Measurements from ENCODE around the gene CGAS.
"Not testable (repeated sequence)": the region's sequence is repeated elsewhere in the genome, so short reads cannot be mapped to it uniquely, and the experiment has no call there.

The CGAS gene

DNA sequence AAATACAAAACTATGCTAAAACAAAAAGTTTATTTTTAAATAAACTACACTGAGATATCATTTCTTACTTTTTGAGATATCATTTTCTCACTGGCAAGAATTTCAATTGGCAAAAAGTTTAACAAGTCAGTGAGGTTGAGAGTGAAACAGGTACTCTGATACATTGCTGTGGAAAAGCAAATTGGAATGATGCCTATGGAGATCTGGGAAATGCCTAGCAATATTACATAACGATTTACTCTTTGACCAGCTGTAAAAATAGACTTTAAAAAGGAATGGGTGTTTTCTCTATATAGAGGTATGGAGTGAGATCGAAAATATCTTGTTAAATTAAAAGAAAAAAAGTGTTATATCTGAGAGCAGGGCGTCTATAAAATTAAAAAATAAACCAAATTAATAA, 16.9 kb downstream of the CGAS start:
- peaks cover 4% of the 10 kb centered on the region for H3K4me1 Mint-ChIP-seq
- H3K27ac Mint-ChIP-seq = no peak overlapping the region
- no peaks in the 10 kb centered on the region for H3K9me3 Mint-ChIP-seq
- peaks cover 14% of the 10 kb centered on the region for H3K36me3 Mint-ChIP-seq
- H3K27me3 Mint-ChIP-seq = no peaks in the 10 kb centered on the region
- no peak overlapping the region for H3K4me3 Mint-ChIP-seq

DNA sequence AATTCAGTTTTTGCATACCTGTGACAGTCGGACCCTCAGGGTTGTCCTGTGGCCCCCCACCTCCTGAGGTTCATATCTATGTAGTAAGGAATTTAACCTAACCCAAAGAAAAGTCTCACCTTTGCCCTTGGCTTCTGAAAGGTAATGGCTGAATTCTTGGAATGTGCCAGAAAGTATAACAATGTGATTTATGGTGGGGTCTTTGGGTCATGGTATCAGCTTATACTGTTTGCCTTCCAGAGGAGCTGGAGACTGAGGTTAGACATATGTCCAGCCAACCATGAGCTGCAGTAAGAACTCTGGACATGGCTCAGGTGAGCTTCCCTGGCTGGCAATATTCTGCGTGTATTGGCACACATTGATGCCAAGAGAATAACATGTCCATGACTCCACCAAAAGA, 30.6 kb downstream of the CGAS start:
- H3K27ac Mint-ChIP-seq = no peak overlapping the region
- H3K4me3 Mint-ChIP-seq = no peak overlapping the region

DNA sequence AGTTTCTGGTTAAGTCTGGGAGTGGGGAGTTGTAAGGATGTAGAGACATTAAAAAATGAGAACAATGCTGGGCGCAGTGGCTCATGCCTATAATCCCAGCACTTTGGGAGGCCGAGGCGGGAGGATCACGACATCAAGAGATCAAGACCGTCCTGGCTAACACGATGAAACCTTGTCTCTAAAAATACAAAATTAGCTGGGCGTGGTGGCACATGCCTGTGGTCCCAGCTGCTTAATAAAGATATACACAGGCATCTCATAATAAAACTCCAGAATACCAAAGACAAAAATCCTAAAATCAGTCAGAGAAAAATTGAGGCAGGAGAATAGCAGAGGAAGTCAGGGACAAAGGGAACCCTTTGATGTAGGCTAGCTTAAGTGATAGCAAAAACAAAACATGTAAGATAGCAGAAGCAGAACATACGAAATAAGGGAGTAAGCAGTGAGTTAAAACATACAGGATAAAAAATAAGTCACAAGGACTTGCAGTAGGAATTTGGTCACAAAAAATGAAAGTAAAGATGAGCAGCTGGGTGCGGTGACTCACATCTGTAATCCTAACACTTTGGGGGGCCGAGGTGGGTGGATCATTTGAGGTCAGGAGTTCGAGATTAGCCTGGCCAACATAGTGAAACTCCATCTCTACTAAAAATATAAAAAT, 33.9 kb downstream of the CGAS start:
- peaks cover 18% of the 10 kb centered on the region for H3K4me1 Mint-ChIP-seq
- no peaks in the 10 kb centered on the region for H3K27me3 Mint-ChIP-seq
- H3K27ac Mint-ChIP-seq = peak overlapping the region; percentile 41
- peaks cover 3% of the 10 kb centered on the region for H3K36me3 Mint-ChIP-seq
- H3K9me3 Mint-ChIP-seq = no peaks in the 10 kb centered on the region
- no peak overlapping the region for H3K4me3 Mint-ChIP-seq

More for the DNA sequence above, 30.6 kb downstream of the CGAS start:
- Mint-ChIP-seq H3K36me3 (peaks cover 13% of the 10 kb centered on the region), H3K27me3 (no peaks in the 10 kb centered on the region), H3K9me3 (no peaks in the 10 kb centered on the region), H3K4me1 (peaks cover 18% of the 10 kb centered on the region)

DNA sequence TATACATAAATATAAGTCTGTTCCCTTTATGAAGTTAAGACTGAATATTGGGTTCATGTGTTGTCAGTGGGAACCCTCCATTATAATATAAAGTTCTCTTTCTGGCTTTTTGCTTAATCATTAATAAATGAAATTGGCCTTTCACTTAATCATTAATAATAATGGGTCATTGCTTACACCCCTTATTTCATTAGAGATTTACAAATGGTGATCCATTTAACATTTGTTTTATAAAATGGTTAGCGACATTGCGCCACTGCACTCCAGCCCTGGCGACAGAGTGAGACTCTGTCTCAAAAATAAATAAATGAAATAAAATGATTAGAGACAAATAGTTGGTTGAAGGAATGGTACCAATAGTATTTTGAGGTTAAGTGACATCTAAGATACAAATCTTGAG, 39.0 kb downstream of the CGAS start:
- H3K4me3 Mint-ChIP-seq = no peak overlapping the region
- H3K4me1 Mint-ChIP-seq = peaks cover under 1% of the 10 kb centered on the region
- peaks cover under 1% of the 10 kb centered on the region for H3K36me3 Mint-ChIP-seq
- H3K27ac Mint-ChIP-seq = no peak overlapping the region
- no peaks in the 10 kb centered on the region for H3K9me3 Mint-ChIP-seq
- no peaks in the 10 kb centered on the region for H3K27me3 Mint-ChIP-seq

DNA sequence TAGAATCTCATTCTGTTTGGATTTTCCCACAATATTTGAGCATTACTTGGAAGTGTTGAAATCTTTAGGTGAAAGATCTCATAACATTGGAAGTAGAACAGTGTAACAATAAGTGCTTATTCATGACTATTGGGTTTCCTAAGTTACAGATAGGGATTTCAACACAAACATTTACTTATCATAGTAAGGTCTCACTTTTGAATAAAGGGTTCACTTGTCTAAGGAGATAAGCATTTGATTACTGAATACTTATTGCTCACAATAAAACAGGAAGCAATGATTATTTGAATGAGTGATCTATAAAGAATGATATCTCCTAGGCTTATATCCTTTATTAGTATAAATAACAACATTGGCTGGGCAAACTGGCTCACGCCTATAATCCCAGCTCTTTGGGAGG, 42.7 kb downstream of the CGAS start:
- Mint-ChIP-seq H3K9me3 (no peaks in the 10 kb centered on the region), H3K4me3 (no peak overlapping the region), H3K27ac (no peak overlapping the region), H3K4me1 (no peaks in the 10 kb centered on the region), H3K36me3 (no peaks in the 10 kb centered on the region), H3K27me3 (no peaks in the 10 kb centered on the region)

DNA sequence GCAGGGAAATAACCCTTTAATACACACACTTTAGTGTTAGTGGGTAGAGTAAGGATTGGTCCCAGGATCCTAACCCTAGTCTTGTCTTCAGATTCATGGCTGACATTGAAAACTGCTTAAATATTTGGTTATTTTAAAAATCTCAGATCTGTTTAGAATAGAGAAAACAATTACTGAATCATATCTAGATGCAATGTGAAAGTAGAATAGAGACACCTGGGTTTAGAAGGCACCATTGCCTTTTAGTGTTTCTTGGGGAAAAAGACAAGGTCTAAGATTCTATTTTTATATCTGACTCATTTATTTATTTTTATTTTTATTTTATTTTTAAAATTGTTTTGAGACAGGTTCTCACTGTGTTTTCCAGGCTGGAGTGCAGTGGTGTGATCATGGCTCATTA, 51.4 kb downstream of the CGAS start:
- H3K4me1 Mint-ChIP-seq = no peaks in the 10 kb centered on the region
- H3K27me3 Mint-ChIP-seq = no peaks in the 10 kb centered on the region
- H3K9me3 Mint-ChIP-seq = no peaks in the 10 kb centered on the region
- H3K4me3 Mint-ChIP-seq = no peak overlapping the region
- H3K36me3 Mint-ChIP-seq = no peaks in the 10 kb centered on the region
- no peak overlapping the region for H3K27ac Mint-ChIP-seq

DNA sequence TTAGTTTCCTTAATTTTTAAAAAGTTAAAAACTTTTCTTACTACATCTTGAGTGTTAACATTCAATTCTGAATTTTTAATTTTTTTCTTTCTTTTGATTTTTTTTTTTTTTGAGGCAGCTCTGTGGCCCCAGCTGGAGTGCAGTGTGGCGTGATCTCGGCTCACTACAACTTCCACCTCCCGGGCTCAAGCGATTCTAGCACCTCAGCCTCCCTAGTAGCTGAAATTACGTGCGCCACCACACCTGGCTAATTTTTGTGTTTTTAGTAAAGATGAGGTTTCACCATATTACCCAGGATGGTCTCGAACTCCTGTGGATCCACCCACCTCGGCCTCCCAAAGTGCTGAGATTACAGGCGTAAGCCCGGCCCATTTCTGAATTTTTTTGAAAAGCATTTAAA, 56.2 kb downstream of the CGAS start:
- H3K4me3 Mint-ChIP-seq = no peak overlapping the region
- peaks cover 2% of the 10 kb centered on the region for H3K27me3 Mint-ChIP-seq
- no peak overlapping the region for H3K27ac Mint-ChIP-seq

DNA sequence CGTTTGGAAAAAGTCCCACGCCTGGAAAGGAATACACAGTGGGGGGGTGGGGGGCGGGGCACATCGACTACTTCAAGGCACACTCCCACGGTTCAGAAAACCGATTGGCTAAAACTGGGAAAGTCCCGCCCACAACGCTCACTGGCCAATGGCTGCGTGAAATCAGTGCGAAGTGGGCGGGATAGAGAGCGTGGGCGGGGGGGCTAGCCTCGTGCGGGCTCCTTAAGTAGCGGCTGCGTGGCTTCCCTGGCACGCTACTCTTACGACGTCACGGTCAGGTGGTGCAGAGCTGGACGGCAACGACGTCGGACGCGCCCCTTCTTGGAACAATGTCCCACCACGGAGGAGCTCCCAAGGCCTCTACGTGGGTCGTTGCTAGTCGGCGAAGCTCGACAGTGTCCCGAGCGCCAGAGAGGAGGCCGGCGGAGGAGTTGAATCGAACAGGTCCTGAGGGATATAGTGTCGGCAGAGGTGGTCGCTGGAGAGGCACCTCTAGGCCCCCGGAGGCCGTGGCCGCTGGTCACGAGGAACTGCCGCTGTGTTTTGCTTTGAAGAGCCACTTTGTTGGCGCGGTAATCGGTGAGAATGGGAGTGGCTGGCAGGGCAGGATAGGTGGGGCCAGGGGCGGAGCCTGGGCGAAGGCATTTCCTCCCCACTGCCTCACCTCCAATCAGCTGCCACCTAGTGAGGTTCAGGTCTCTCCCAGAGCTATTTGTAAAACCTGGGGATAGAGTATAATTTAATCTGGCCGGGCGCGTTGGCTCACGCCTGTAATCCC, 57.3 kb downstream of the CGAS start, which contains the start of gene DDX43:
TSS of gene DDX43 (plus strand) at position 252 of the 778 bp plus-strand sequence. CDS start at position 330, 78 bp downstream.
- peaks cover 2% of the 10 kb centered on the region for H3K27me3 Mint-ChIP-seq
- H3K4me3 Mint-ChIP-seq = peak within 1 kb of the TSS; percentile 70
- peak within 1 kb of the TSS; percentile 77 for H3K27ac Mint-ChIP-seq
- no peaks in the 10 kb centered on the region for H3K9me3 Mint-ChIP-seq
- H3K36me3 Mint-ChIP-seq = no peaks in the 10 kb centered on the region
- no peaks in the 10 kb centered on the region for H3K4me1 Mint-ChIP-seq

More for the DNA sequence above, 56.2 kb downstream of the CGAS start:
- H3K4me1 Mint-ChIP-seq = no peaks in the 10 kb centered on the region
- H3K9me3 Mint-ChIP-seq = no peaks in the 10 kb centered on the region
- H3K36me3 Mint-ChIP-seq = no peaks in the 10 kb centered on the region

DNA sequence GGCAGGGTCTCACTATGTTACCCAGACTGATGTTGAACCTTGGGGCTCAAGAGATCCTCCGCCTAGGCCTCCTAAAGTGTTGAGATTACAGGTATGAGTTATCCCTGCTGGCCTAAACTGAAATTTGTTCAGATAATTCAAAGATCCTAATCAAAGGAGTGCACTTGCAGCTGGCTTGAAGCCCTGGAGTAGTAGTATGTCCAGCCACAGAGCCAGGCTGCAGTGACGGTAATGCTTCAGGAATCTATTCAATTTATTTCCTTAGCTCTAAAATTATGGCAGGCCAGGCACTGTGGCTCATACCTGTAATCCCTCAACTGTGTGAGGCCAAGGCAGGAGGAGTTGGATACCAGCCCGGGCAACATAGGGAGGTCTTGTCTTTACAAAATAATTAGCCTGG, 58.8 kb downstream of the CGAS start:
- no peak overlapping the region for H3K27ac Mint-ChIP-seq
- H3K27me3 Mint-ChIP-seq = peaks cover 2% of the 10 kb centered on the region
- H3K4me1 Mint-ChIP-seq = peaks cover 3% of the 10 kb centered on the region
- no peak overlapping the region for H3K4me3 Mint-ChIP-seq
- no peaks in the 10 kb centered on the region for H3K36me3 Mint-ChIP-seq
- no peaks in the 10 kb centered on the region for H3K9me3 Mint-ChIP-seq

DNA sequence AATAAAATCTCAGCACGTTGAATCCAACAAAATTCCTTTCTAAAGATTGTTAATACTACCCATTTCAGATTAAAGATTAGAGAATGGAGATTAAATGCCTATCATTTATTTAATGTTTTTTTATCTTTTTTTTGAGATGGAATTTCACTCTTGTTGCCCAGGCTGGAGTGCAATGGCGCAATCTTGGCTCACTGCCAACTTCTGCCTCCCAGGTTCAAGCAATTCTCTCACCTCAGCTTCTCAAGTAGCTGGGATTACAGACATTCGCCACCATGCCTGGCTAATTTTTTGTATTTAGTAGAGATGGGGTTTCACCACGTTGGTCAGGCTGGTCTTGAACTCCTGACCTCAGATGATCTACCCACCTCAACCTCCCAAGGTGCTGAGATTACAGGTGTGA, 59.9 kb downstream of the CGAS start:
- H3K36me3 Mint-ChIP-seq, H3K27me3 Mint-ChIP-seq, H3K4me3 Mint-ChIP-seq, H3K9me3 Mint-ChIP-seq, H3K27ac Mint-ChIP-seq, H3K4me1 Mint-ChIP-seq: not testable (repeated sequence)

DNA sequence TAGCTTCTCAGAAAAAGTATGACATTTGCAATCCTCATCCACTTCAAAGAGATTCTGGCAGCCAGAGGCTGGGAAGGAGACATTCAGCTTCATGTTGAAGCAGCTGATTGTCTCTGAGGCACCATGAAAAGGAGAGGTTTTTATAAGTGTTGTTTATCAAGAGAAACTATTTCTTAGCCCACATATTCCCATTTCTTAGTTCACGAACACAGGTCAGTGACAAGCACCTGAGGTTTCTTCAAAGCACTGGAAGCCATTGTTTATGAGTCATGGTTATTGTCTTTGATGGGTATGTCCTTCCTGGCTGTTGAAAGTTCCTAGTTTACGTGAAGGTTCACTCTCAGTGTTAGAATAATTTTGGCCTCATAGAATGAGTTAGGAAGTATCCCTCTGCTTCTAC, 60.4 kb downstream of the CGAS start:
- Mint-ChIP-seq H3K27me3 (peaks cover 2% of the 10 kb centered on the region), H3K27ac (no peak overlapping the region), H3K36me3 (no peaks in the 10 kb centered on the region), H3K9me3 (no peaks in the 10 kb centered on the region), H3K4me3 (no peak overlapping the region), H3K4me1 (peaks cover 3% of the 10 kb centered on the region)

DNA sequence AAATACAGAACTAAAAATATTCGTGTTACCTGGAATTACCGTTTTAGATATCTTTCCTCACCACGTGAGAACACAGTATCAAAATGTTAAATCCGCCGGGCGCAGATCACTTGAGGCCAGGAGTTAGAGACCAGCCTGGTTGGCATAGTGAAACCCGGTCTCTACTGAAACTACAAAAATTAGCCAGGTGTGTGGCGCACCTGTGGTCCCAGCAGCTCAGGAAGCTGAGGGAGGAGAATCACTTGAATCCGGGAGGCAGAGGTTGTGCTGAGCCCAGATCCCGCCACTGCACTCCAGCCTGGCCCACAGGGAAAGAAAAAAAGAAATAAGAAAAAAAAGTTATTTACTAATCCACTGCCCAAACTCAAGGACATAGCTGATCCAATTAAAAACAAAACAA, 62.2 kb downstream of the CGAS start:
- Mint-ChIP-seq H3K27ac (no peak overlapping the region), H3K4me3 (no peak overlapping the region)

DNA sequence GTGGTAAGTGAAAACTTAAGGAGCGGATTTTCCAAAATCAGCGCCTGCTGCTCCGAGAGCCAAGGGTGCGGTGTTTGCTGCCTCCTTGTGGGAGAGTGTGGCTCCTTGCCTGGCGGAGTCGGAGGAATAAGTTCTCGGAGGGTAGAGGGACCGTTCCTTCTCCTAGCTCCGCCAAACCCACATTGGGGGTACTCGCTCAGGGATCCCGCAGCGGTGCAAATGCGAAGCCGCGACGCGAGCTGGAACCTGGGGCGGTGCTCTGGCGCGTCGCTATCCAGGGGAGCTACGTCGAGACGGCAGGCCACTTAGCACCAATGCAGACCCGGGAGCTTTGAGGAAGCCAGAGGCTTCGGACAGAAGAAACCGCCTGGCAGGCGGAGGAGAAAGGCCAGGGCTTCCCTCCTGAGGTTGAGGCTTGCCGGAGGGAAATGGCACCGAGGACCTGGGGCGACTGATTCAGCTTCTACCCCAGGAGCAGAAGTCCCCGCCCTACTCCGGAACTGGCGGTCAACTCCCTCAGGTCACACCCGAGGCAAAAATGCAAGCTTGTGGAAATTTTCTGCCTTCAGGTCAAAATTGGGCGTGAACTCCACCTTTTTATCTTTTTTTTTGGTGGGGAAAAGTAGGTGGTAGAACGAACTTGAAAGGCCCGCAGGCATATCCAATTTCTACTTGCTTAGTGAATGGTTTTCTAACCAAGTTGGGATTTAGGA, 63.1 kb downstream of the CGAS start:
- peaks cover 3% of the 10 kb centered on the region for H3K4me1 Mint-ChIP-seq
- H3K27me3 Mint-ChIP-seq = peaks cover 2% of the 10 kb centered on the region
- no peaks in the 10 kb centered on the region for H3K9me3 Mint-ChIP-seq
- H3K36me3 Mint-ChIP-seq = no peaks in the 10 kb centered on the region
- H3K27ac Mint-ChIP-seq = no peak overlapping the region
- H3K4me3 Mint-ChIP-seq = peak overlapping the region; percentile 72

More for the DNA sequence above, 62.2 kb downstream of the CGAS start:
- H3K9me3 Mint-ChIP-seq = no peaks in the 10 kb centered on the region
- H3K4me1 Mint-ChIP-seq = peaks cover 3% of the 10 kb centered on the region
- peaks cover 2% of the 10 kb centered on the region for H3K27me3 Mint-ChIP-seq
- no peaks in the 10 kb centered on the region for H3K36me3 Mint-ChIP-seq

DNA sequence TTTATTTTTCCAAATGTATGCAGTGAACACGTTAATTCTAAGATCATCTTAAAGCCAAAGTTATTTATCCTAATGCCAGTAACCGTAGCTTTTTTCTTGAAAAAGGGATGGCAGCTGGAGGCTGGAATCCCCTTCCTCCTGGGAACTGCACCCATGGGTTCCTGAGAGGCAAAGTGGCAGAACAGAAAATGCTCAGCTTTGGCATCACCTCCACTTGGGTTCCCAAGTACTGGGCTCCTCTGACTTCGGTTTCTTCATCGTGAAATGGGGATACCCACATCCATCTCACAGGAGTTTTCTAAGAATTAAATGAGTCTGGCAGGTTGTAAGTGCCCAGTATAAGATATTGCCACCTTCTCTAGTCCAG, 63.7 kb downstream of the CGAS start:
- Mint-ChIP-seq H3K27ac (no peak overlapping the region), H3K36me3 (no peaks in the 10 kb centered on the region), H3K9me3 (no peaks in the 10 kb centered on the region), H3K4me3 (peak overlapping the region; percentile 72), H3K4me1 (peaks cover 3% of the 10 kb centered on the region), H3K27me3 (peaks cover 2% of the 10 kb centered on the region)

DNA sequence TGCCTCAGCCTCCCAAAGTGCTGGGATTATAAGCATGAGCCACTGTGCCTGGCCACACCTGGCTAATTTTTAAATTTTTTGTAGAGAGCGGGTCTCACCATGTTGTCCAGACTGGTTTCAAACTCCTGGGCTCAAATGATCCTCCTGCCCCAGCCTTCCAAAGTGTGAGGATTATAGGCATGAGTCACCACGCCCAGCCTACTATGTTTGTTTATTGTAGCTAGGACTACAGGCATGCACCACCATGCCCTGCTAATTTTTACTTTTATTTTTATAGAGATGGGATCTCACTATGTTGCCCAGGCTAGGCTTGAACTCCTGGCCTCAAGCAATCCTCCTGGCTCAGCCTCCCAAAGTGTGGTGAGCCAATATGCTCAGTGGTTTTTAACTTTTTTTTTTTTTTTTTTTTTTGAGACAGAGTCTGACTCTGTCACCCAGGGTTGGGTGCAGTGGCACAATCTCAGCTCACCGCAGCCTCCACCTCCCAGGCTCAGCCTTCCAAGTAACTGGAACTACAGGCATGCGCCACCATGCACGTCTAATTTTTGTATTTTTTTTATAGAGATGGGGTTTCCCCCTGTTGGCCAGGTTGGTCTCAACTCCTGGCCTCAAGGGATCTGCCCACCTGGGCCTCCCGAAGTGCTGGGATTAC, 69.5 kb downstream of the CGAS start:
- Mint-ChIP-seq H3K36me3 (no peaks in the 10 kb centered on the region), H3K4me3 (no peak overlapping the region), H3K9me3 (no peaks in the 10 kb centered on the region), H3K4me1 (no peaks in the 10 kb centered on the region), H3K27ac (no peak overlapping the region), H3K27me3 (no peaks in the 10 kb centered on the region)

DNA sequence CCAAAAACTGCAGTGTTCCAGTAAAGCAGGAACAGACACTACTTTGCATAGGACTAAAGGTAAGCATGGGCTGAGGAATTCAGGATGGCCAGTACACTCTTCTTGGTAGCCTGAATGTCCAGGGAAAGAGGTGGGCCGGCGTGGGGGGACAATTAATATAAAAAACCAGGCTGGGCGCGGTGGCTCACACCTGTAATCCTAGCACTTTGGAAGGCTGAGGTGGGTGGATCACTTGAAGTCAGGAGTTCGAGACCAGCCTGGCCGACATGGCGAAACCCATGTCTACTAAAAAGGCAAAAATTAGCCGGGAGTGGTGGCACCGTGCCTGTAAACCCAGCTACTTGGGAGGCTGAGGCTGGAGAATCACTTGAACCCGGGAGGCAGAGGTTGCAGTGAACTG, 70.6 kb downstream of the CGAS start:
- not testable (repeated sequence) for H3K9me3 Mint-ChIP-seq, H3K4me1 Mint-ChIP-seq, H3K27me3 Mint-ChIP-seq, H3K27ac Mint-ChIP-seq, H3K4me3 Mint-ChIP-seq, H3K36me3 Mint-ChIP-seq
